Memory B cell (primary cell): Measurements from ENCODE around the gene RDH16.
"Not testable (repeated sequence)": the region's sequence is repeated elsewhere in the genome, so short reads cannot be mapped to it uniquely, and the experiment has no call there.

Experiments used
- ATAC-seq: fragments of 150-1000 bp; cut with Tn5 transposase; 2 replicates; pipeline ENCODE4 v1.10.0; 2021; ENCODE audit warnings: low read depth, mild to moderate bottlenecking, moderate library complexity
- DNase-seq, 2 donors: peaks; one replicate each; pipeline ENCODE4 v3.0.0; 2022; ENCODE audit warnings: low spot score in 2 of 2
- H3K27ac Mint-ChIP-seq: one replicate; pipeline ENCODE4 v1.8.0; 2022; ENCODE audit warnings: mild to moderate bottlenecking, moderate library complexity, mixed read lengths
- H3K27me3 Mint-ChIP-seq: one replicate; pipeline ENCODE4 v1.8.0; 2022; ENCODE audit warnings: mixed read lengths
- H3K36me3 Mint-ChIP-seq: one replicate; pipeline ENCODE4 v1.8.0; 2022; ENCODE audit warnings: mild to moderate bottlenecking, mixed read lengths
- H3K4me1 Mint-ChIP-seq: one replicate; pipeline ENCODE4 v1.8.0; 2022; ENCODE audit warnings: mixed read lengths
- H3K4me3 Mint-ChIP-seq: one replicate; pipeline ENCODE4 v1.8.0; 2022; ENCODE audit warnings: mild to moderate bottlenecking, moderate library complexity, mixed read lengths
- H3K9me3 Mint-ChIP-seq: one replicate; pipeline ENCODE4 v1.8.0; 2022; ENCODE audit warnings: mixed read lengths

The RDH16 gene

GRCh38 chr12:56932867-56933266, 24.5 kb downstream of the RDH16 start:
- Mint-ChIP-seq H3K27me3 (peaks cover 12% of the 10 kb centered on the region), H3K4me3 (no peak overlapping the region), H3K36me3 (no peaks in the 10 kb centered on the region), H3K27ac (no peak overlapping the region), H3K9me3 (no peaks in the 10 kb centered on the region), H3K4me1 (peaks cover 5% of the 10 kb centered on the region)
- DNase-seq: no peak
- no peak for ATAC-seq

GRCh38 chr12:56932146-56932545, 25.3 kb downstream of the RDH16 start:
- DNase-seq: no peak
- H3K27me3 Mint-ChIP-seq: peaks cover 8% of the 10 kb centered on the region
- no peaks in the 10 kb centered on the region for H3K9me3 Mint-ChIP-seq
- no peak overlapping the region for H3K27ac Mint-ChIP-seq
- no peak overlapping the region for H3K4me3 Mint-ChIP-seq
- ATAC-seq: no peak
- peaks cover 5% of the 10 kb centered on the region for H3K4me1 Mint-ChIP-seq
- H3K36me3 Mint-ChIP-seq: no peaks in the 10 kb centered on the region

- Mint-ChIP-seq H3K9me3 (no peaks in the 10 kb centered on the region), H3K36me3 (no peaks in the 10 kb centered on the region), H3K4me1 (peaks cover 5% of the 10 kb centered on the region), H3K27me3 (peaks cover 7% of the 10 kb centered on the region), H3K4me3 (no peak overlapping the region), H3K27ac (no peak overlapping the region)
- ATAC-seq (peak; percentile 67), DNase-seq (no peak)
Observed at GRCh38 chr12:56931474-56931978, 25.9 kb downstream of the RDH16 start.

- no peak overlapping the region for H3K27ac Mint-ChIP-seq
Observed at GRCh38 chr12:56930241-56930640, 27.2 kb downstream of the RDH16 start.

GRCh38 chr12:56929780-56930179, 27.6 kb downstream of the RDH16 start:
- DNase-seq (no peak), ATAC-seq (no peak)
- no peaks in the 10 kb centered on the region for H3K36me3 Mint-ChIP-seq
- H3K4me1 Mint-ChIP-seq: peaks cover 5% of the 10 kb centered on the region
- peaks cover 7% of the 10 kb centered on the region for H3K27me3 Mint-ChIP-seq
- no peak overlapping the region for H3K27ac Mint-ChIP-seq
- no peaks in the 10 kb centered on the region for H3K9me3 Mint-ChIP-seq
- no peak overlapping the region for H3K4me3 Mint-ChIP-seq

More at GRCh38 chr12:56930241-56930640, 27.2 kb downstream of the RDH16 start:
- H3K27me3 Mint-ChIP-seq: peaks cover 7% of the 10 kb centered on the region
- no peaks in the 10 kb centered on the region for H3K36me3 Mint-ChIP-seq
- no peak for DNase-seq
- H3K9me3 Mint-ChIP-seq: no peaks in the 10 kb centered on the region
- ATAC-seq: no peak
- peaks cover 5% of the 10 kb centered on the region for H3K4me1 Mint-ChIP-seq
- H3K4me3 Mint-ChIP-seq: no peak overlapping the region

- Mint-ChIP-seq H3K9me3 (no peaks in the 10 kb centered on the region), H3K4me1 (peaks cover 5% of the 10 kb centered on the region), H3K27me3 (peaks cover 7% of the 10 kb centered on the region), H3K36me3 (no peaks in the 10 kb centered on the region), H3K27ac (no peak overlapping the region), H3K4me3 (no peak overlapping the region)
- ATAC-seq (no peak), DNase-seq (no peak)
Observed at GRCh38 chr12:56928262-56928661, 29.1 kb downstream of the RDH16 start.

GRCh38 chr12:56927281-56927680, 30.1 kb downstream of the RDH16 start:
- Mint-ChIP-seq H3K27me3 (peaks cover 7% of the 10 kb centered on the region), H3K36me3 (no peaks in the 10 kb centered on the region), H3K27ac (no peak overlapping the region), H3K4me1 (peaks cover 5% of the 10 kb centered on the region), H3K4me3 (no peak overlapping the region), H3K9me3 (no peaks in the 10 kb centered on the region)
- ATAC-seq (no peak), DNase-seq (no peak)

- Mint-ChIP-seq H3K27ac (no peak overlapping the region), H3K27me3 (peaks cover 5% of the 10 kb centered on the region), H3K4me1 (no peaks in the 10 kb centered on the region), H3K36me3 (no peaks in the 10 kb centered on the region), H3K4me3 (no peak overlapping the region), H3K9me3 (peaks cover 3% of the 10 kb centered on the region)
- no peak for ATAC-seq
- DNase-seq: no peak
Observed at GRCh38 chr12:56922031-56922430, 35.4 kb downstream of the RDH16 start.

GRCh38 chr12:56921346-56921745, 36.1 kb downstream of the RDH16 start:
- Mint-ChIP-seq H3K4me1 (no peaks in the 10 kb centered on the region), H3K9me3 (peaks cover 3% of the 10 kb centered on the region), H3K27ac (no peak overlapping the region), H3K4me3 (no peak overlapping the region), H3K27me3 (peaks cover 4% of the 10 kb centered on the region), H3K36me3 (no peaks in the 10 kb centered on the region)
- DNase-seq: no peak
- ATAC-seq: no peak

GRCh38 chr12:56918139-56918538, 39.3 kb downstream of the RDH16 start:
- not testable (repeated sequence) for H3K27me3 Mint-ChIP-seq, H3K27ac Mint-ChIP-seq, H3K36me3 Mint-ChIP-seq, DNase-seq, H3K9me3 Mint-ChIP-seq, ATAC-seq, H3K4me3 Mint-ChIP-seq, H3K4me1 Mint-ChIP-seq

GRCh38 chr12:56916996-56917333, 40.4 kb downstream of the RDH16 start:
- H3K9me3 Mint-ChIP-seq: peaks cover 3% of the 10 kb centered on the region

GRCh38 chr12:56916296-56916995, 41.0 kb downstream of the RDH16 start:
- H3K4me1 Mint-ChIP-seq: no peaks in the 10 kb centered on the region
- peaks cover 12% of the 10 kb centered on the region for H3K27me3 Mint-ChIP-seq
- no peak overlapping the region for H3K27ac Mint-ChIP-seq
- H3K9me3 Mint-ChIP-seq: peaks cover 6% of the 10 kb centered on the region
- H3K36me3 Mint-ChIP-seq: no peaks in the 10 kb centered on the region
- no peak for ATAC-seq
- H3K4me3 Mint-ChIP-seq: no peak overlapping the region
- no peak for DNase-seq

More at GRCh38 chr12:56916996-56917333, 40.4 kb downstream of the RDH16 start:
- DNase-seq: no peak
- no peak overlapping the region for H3K4me3 Mint-ChIP-seq
- H3K27me3 Mint-ChIP-seq: peaks cover 8% of the 10 kb centered on the region
- no peaks in the 10 kb centered on the region for H3K36me3 Mint-ChIP-seq
- H3K27ac Mint-ChIP-seq: no peak overlapping the region
- no peak for ATAC-seq
- no peaks in the 10 kb centered on the region for H3K4me1 Mint-ChIP-seq

GRCh38 chr12:56914724-56915123, 42.7 kb downstream of the RDH16 start:
- H3K27ac Mint-ChIP-seq: no peak overlapping the region
- no peaks in the 10 kb centered on the region for H3K4me1 Mint-ChIP-seq

GRCh38 chr12:56914256-56914655, 43.2 kb downstream of the RDH16 start:
- no peak for DNase-seq
- no peaks in the 10 kb centered on the region for H3K4me1 Mint-ChIP-seq
- no peak overlapping the region for H3K27ac Mint-ChIP-seq
- no peak overlapping the region for H3K4me3 Mint-ChIP-seq
- ATAC-seq: no peak
- peaks cover 14% of the 10 kb centered on the region for H3K9me3 Mint-ChIP-seq
- peaks cover 3% of the 10 kb centered on the region for H3K36me3 Mint-ChIP-seq
- peaks cover 13% of the 10 kb centered on the region for H3K27me3 Mint-ChIP-seq

More at GRCh38 chr12:56914724-56915123, 42.7 kb downstream of the RDH16 start:
- DNase-seq (no peak), ATAC-seq (no peak)
- no peak overlapping the region for H3K4me3 Mint-ChIP-seq
- peaks cover 13% of the 10 kb centered on the region for H3K27me3 Mint-ChIP-seq
- H3K9me3 Mint-ChIP-seq: peaks cover 10% of the 10 kb centered on the region
- H3K36me3 Mint-ChIP-seq: peaks cover 3% of the 10 kb centered on the region

- H3K9me3 Mint-ChIP-seq: peaks cover 15% of the 10 kb centered on the region
- not testable (repeated sequence) for H3K27ac Mint-ChIP-seq, H3K4me3 Mint-ChIP-seq, H3K36me3 Mint-ChIP-seq, H3K4me1 Mint-ChIP-seq, DNase-seq, ATAC-seq
- H3K27me3 Mint-ChIP-seq: peaks cover 11% of the 10 kb centered on the region
Observed at GRCh38 chr12:56909403-56909802, 48.0 kb downstream of the RDH16 start.
